SK-N-SH (cell line): ENCODE results near the gene LCN15. TPM values are rescaled to one million over a fixed set of nuclear protein-coding genes. Genes with fewer than 3 reads are reported as not detected.
A peak's percentile ranks its signal among the peaks of the same experiment; 100 is the strongest.

Source experiments
- CTCF ChIA-PET: fragments of 300-600, 350-600 bp; formaldehyde crosslinking; extraction: SDS; loops from one replicate; lab custom pipeline; 2021; lab: Yijun Ruan, JAX
- POLR2A ChIA-PET: fragments of 350-600 bp; sonication (Branson Sonifier 250); formaldehyde crosslinking; extraction: SDS; loops from one replicate; lab custom pipeline; 2020; ENCODE audit warnings: antibody characterized with exemption, inconsistent platforms; lab: Yijun Ruan, JAX
- DNase-seq: peaks from one replicate; pipeline ENCODE4 v3.0.0; 2012
- H2AFZ ChIP-seq: fragments of 200-600 bp; sonication (generic); 2 replicates; pipeline ENCODE4 v1.8.1; 2016; ENCODE audit warnings: antibody characterized with exemption, mild to moderate bottlenecking, low read depth
- H3F3A ChIP-seq: fragments of 200-600 bp; sonication (generic); replicated peaks from 2 replicates; pipeline ENCODE3; 2016; ENCODE audit warnings: antibody characterized with exemption, mild to moderate bottlenecking; ENCODE audit not compliant: insufficient read depth
- H3K27ac ChIP-seq, 2 experiments: fragments of 200-500 bp in 1 of 2; fragments of 200-600 bp in 1 of 2; sonication (Bioruptor generic) in 1 of 2; sonication (generic), shearing (Covaris generic) in 1 of 2; 2 replicates each; pipeline versions ENCODE4 v1.5.1 to v1.6.1; 2014 to 2016; ENCODE audit warnings: low read depth in 2 of 2, inconsistent platforms in 1 of 2, low read length in 1 of 2, mild to moderate bottlenecking in 1 of 2, mixed read lengths in 1 of 2
- H3K27me3 ChIP-seq: fragments of 200-600 bp; sonication (generic), shearing (Covaris generic); 2 replicates; pipeline ENCODE4 v1.6.1; 2016; ENCODE audit warnings: mixed run types; ENCODE audit not compliant: insufficient read depth
- H3K36me3 ChIP-seq, 2 experiments: fragments of 200-500 bp in 1 of 2; fragments of 200-600 bp in 1 of 2; sonication (Bioruptor generic) in 1 of 2; sonication (generic) in 1 of 2; replicated peaks in 1 of 2; 2 replicates each; pipeline versions ENCODE3 to v1.5.1; 2014 to 2016; ENCODE audit warnings: low read length in 1 of 2, mild to moderate bottlenecking in 1 of 2; ENCODE audit not compliant: insufficient read depth in 2 of 2, control insufficient read depth in 1 of 2
- H3K4me1 ChIP-seq, 2 experiments: fragments of 200-500 bp in 1 of 2; fragments of 200-600 bp in 1 of 2; sonication (Bioruptor generic) in 1 of 2; sonication (generic), shearing (Covaris generic) in 1 of 2; 2 replicates each; pipeline versions ENCODE4 v1.5.1 to v1.6.1; 2014 to 2016; ENCODE audit warnings: low read depth in 1 of 2, low read length in 1 of 2, mixed run types in 1 of 2; ENCODE audit not compliant: insufficient read depth in 2 of 2, control insufficient read depth in 1 of 2
- H3K4me2 ChIP-seq: fragments of 200-600 bp; sonication (generic), shearing (Covaris generic); 2 replicates; pipeline ENCODE4 v1.6.1; 2017; ENCODE audit warnings: mixed run types
- H3K4me3 ChIP-seq, 2 experiments: fragments of 200-500 bp in 1 of 2; fragments of 200-600 bp in 1 of 2; sonication (Bioruptor generic) in 1 of 2; sonication (generic), shearing (Covaris generic) in 1 of 2; 2 replicates each; pipeline versions ENCODE4 v1.5.1 to v1.8.1; 2014 to 2016; ENCODE audit warnings: low read depth in 2 of 2, inconsistent platforms in 1 of 2, low read length in 1 of 2, mild to moderate bottlenecking in 1 of 2, mixed read lengths in 1 of 2, moderate library complexity in 1 of 2
- H3K79me2 ChIP-seq: fragments of 200-600 bp; sonication (generic); 2 replicates; pipeline ENCODE4 v1.8.1; 2017; ENCODE audit warnings: mild to moderate bottlenecking; ENCODE audit not compliant: insufficient read depth
- H3K9ac ChIP-seq: fragments of 200-600 bp; sonication (generic); 2 replicates; pipeline ENCODE4 v1.6.1; 2017; ENCODE audit warnings: mixed run types
- H3K9me2 ChIP-seq: fragments of 200-600 bp; sonication (generic); 2 replicates; pipeline ENCODE4 v1.6.1; 2017; ENCODE audit warnings: mixed run types
- H3K9me3 ChIP-seq: fragments of 200-600 bp; sonication (generic); 2 replicates; pipeline ENCODE4 v1.6.1; 2017; ENCODE audit warnings: mixed run types, mild to moderate bottlenecking, moderate library complexity
- H4K20me1 ChIP-seq: fragments of 200-600 bp; sonication (generic); 2 replicates; pipeline ENCODE4 v1.6.1; 2017; ENCODE audit warnings: mild to moderate bottlenecking, mixed run types; ENCODE audit not compliant: insufficient read depth
- CHD2 ChIP-seq: fragments of 150-350 bp; IDR thresholded peaks from 2 replicates; pipeline ENCODE4 v1.6.1; 2018; ENCODE audit warnings: low read length; ENCODE audit not compliant: partially characterized antibody
- EP300 ChIP-seq, 2 experiments: IDR thresholded peaks; 2 replicates each; pipeline versions ENCODE4 v1.4.0 to v1.6.1; 2012; ENCODE audit warnings: borderline replicate concordance in 1 of 2, low read depth in 1 of 2, low read length in 1 of 2
- EZH2phosphoT487 ChIP-seq: fragments of 200-600 bp; sonication (generic); IDR thresholded peaks from 2 replicates; pipeline ENCODE4 v1.6.1; 2017; ENCODE audit warnings: low read depth, mixed run types, mild to moderate bottlenecking, antibody characterized with exemption, moderate library complexity, borderline replicate concordance
- FOSL2 ChIP-seq: IDR thresholded peaks from 2 replicates; pipeline ENCODE4 v1.4.0; 2012; ENCODE audit warnings: low read depth, mild to moderate bottlenecking, moderate library complexity, borderline replicate concordance
- GABPA ChIP-seq: IDR thresholded peaks from 2 replicates; pipeline ENCODE4 v1.4.0; 2012; ENCODE audit warnings: low read depth, mild to moderate bottlenecking
- GATA2 ChIP-seq: sonication (generic); formaldehyde crosslinking; IDR thresholded peaks from 2 replicates; pipeline ENCODE4 v1.5.0; 2020; ENCODE audit warnings: mild to moderate bottlenecking, missing genetic modification reagents
- MAX ChIP-seq: IDR thresholded peaks from 2 replicates; pipeline ENCODE4 v1.4.0; 2012; ENCODE audit warnings: low read depth
- MEF2A ChIP-seq: IDR thresholded peaks from 2 replicates; pipeline ENCODE4 v1.4.0; 2012; ENCODE audit warnings: low read depth, borderline replicate concordance
- MXI1 ChIP-seq: IDR thresholded peaks from 2 replicates; pipeline ENCODE4 v1.6.1; 2012; ENCODE audit warnings: mild to moderate bottlenecking, low read depth, low read length, improper control_type of control experiment
- NRF1 ChIP-seq: IDR thresholded peaks from 2 replicates; pipeline ENCODE4 v1.6.1; 2012; ENCODE audit warnings: low read depth, mild to moderate bottlenecking, low read length
- RFX5 ChIP-seq: IDR thresholded peaks from 2 replicates; pipeline ENCODE4 v1.6.1; 2012; ENCODE audit warnings: mild to moderate bottlenecking, improper control_type of control experiment, low read length
- RXRA ChIP-seq: IDR thresholded peaks from 2 replicates; pipeline ENCODE4 v1.4.0; 2012; ENCODE audit warnings: low read depth, mild to moderate bottlenecking, borderline replicate concordance
- SIN3A ChIP-seq: IDR thresholded peaks from 2 replicates; pipeline ENCODE4 v1.6.1; 2012; ENCODE audit warnings: low read depth, mild to moderate bottlenecking, low read length, moderate library complexity, borderline replicate concordance
- TAF1 ChIP-seq: IDR thresholded peaks from 2 replicates; pipeline ENCODE4 v1.6.1; 2012; ENCODE audit warnings: low read depth, mild to moderate bottlenecking, low read length, moderate library complexity, borderline replicate concordance
- TCF12 ChIP-seq: IDR thresholded peaks from 2 replicates; pipeline ENCODE4 v1.4.0; 2012
- TEAD4 ChIP-seq: IDR thresholded peaks from 2 replicates; pipeline ENCODE4 v1.4.0; 2012; ENCODE audit warnings: mild to moderate bottlenecking, borderline replicate concordance; ENCODE audit not compliant: insufficient read depth
- USF1 ChIP-seq: IDR thresholded peaks from 2 replicates; pipeline ENCODE4 v1.4.0; 2012; ENCODE audit warnings: low read depth, borderline replicate concordance
- USF2 ChIP-seq: fragments of 150-350 bp; IDR thresholded peaks from 2 replicates; pipeline ENCODE4 v1.6.1; 2017; ENCODE audit warnings: antibody characterized with exemption, low read length, low read depth, borderline replicate concordance
- WGBS: methylation state at CpG from one replicate; pipeline ENCODE4 v1.1.6; 2017; ENCODE audit warnings: low lambda C conversion rate; 5-methylcytosine and 5-hydroxymethylcytosine counted together
- polyA plus RNA-seq, 3 experiments: library from polyadenylated mRNA; depleted of rRNA; stranded (reverse); fragments of >200 nt; gene quantifications; 2 replicates each; pipeline ENCODE4 v1.2.3, GENCODE V29; 2012
- TF ChIP-seq, protein P1 (sequence below): fragments of 200-600 bp; sonication (generic); IDR thresholded peaks from 2 replicates; pipeline ENCODE4 v1.6.1; 2017; ENCODE audit warnings: antibody characterized with exemption, mild to moderate bottlenecking, moderate library complexity
- TF ChIP-seq, protein P2 (sequence below): IDR thresholded peaks from 2 replicates; pipeline ENCODE4; 2012

Gene LCN15
- polyA plus RNA-seq, 1 of the 3 experiments (the other 2 are of a cell fraction), result 0.08 TPM

GRCh38 chr9:136806631-136807201, 42.4 kb upstream of the LCN15 start:
- H3F3A ChIP-seq, result no peaks in the 10 kb centered on the region
- H2AFZ ChIP-seq, result 0 out of 2 replicates have a peak overlapping the region, but pooled peaks have one; percentile 79
- peak overlapping the region in 1 of 2 experiments; percentile 86; a peak in 1 of 4 replicates for H3K27ac ChIP-seq
- CTCF ChIA-PET, result interaction anchor here (0.9 to 2.3 kb wide), 7 partner anchors 8 to 222 kb away, joined by 3 to 15 read pairs (median 4); partner anchors contain the start of gene AJM1
- peaks cover 23% of the 10 kb centered on the region for H4K20me1 ChIP-seq
- POLR2A ChIA-PET, result interaction anchor here (0.7 to 3.2 kb wide), 4 partner anchors 8 to 41 kb away, joined by 3 to 10 read pairs (median 4); partner anchors contain the start of gene AJM1
- H3K4me3 ChIP-seq, result peak overlapping the region; percentile 79 to 96
- peaks cover 8 to 17% of the 10 kb centered on the region in 2 experiments for H3K36me3 ChIP-seq
- WGBS, result 50% methylated on average over 14 of the region's 25 CpGs
- peak overlapping the region; percentile 69 for H3K9ac ChIP-seq
- H3K79me2 ChIP-seq, result peaks cover 38% of the 10 kb centered on the region
- H3K9me3 ChIP-seq, result no peaks in the 10 kb centered on the region
- DNase-seq, result no peak
- peak overlapping the region; percentile 96 for H3K4me2 ChIP-seq
- no peak for TF ChIP-seq RFX5
- TF ChIP-seq TCF12, result no peak
- TF ChIP-seq MXI1, result no peak
- no peak for TF ChIP-seq MAX
- TF ChIP-seq GATA2, result no peak
- no peak for TF ChIP-seq EZH2phosphoT487
- TF ChIP-seq, protein P1, sequence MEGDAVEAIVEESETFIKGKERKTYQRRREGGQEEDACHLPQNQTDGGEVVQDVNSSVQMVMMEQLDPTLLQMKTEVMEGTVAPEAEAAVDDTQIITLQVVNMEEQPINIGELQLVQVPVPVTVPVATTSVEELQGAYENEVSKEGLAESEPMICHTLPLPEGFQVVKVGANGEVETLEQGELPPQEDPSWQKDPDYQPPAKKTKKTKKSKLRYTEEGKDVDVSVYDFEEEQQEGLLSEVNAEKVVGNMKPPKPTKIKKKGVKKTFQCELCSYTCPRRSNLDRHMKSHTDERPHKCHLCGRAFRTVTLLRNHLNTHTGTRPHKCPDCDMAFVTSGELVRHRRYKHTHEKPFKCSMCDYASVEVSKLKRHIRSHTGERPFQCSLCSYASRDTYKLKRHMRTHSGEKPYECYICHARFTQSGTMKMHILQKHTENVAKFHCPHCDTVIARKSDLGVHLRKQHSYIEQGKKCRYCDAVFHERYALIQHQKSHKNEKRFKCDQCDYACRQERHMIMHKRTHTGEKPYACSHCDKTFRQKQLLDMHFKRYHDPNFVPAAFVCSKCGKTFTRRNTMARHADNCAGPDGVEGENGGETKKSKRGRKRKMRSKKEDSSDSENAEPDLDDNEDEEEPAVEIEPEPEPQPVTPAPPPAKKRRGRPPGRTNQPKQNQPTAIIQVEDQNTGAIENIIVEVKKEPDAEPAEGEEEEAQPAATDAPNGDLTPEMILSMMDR, result no peak
- no peak for TF ChIP-seq MEF2A
- TF ChIP-seq CHD2, result no peak
- TF ChIP-seq NRF1, result no peak
- no peak for TF ChIP-seq FOSL2
- TF ChIP-seq USF2, result no peak
- no peak for TF ChIP-seq EP300 (IDR thresholded peaks at IDR 0.05; ENCODE audit: borderline replicate concordance in 1 of 2, low read depth in 1 of 2, low read length in 1 of 2)
- TF ChIP-seq, protein P2, sequence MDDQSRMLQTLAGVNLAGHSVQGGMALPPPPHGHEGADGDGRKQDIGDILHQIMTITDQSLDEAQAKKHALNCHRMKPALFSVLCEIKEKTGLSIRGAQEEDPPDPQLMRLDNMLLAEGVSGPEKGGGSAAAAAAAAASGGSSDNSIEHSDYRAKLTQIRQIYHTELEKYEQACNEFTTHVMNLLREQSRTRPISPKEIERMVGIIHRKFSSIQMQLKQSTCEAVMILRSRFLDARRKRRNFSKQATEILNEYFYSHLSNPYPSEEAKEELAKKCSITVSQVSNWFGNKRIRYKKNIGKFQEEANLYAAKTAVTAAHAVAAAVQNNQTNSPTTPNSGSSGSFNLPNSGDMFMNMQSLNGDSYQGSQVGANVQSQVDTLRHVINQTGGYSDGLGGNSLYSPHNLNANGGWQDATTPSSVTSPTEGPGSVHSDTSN, result no peak
- no peak for TF ChIP-seq TAF1
- TF ChIP-seq SIN3A, result no peak
- no peak for TF ChIP-seq GABPA
- no peak for TF ChIP-seq RXRA
- TF ChIP-seq TEAD4, result no peak
- no peak for TF ChIP-seq USF1
- peaks cover 20 to 22% of the 10 kb centered on the region in 2 experiments; a peak in 3 of 4 replicates for H3K4me1 ChIP-seq
- H3K27me3 ChIP-seq, result no peaks in the 10 kb centered on the region
- H3K9me2 ChIP-seq, result no peaks in the 10 kb centered on the region
